Stimulated activated CD4-positive, alpha-beta T cell treated with anti-CD3 and anti-CD28 coated beads, TNF-alpha, amount 100 ng/mL, for 1 hour (primary cell): ENCODE results near the gene PTGES.

Experiments
- DNase-seq, 3 donors: peaks; one replicate each; pipeline ENCODE4 v3.0.0-alpha.2; 2020; ENCODE audit warnings: low read depth in 3 of 3, low spot score in 1 of 3

PTGES gene

GRCh38 chr9:129720181-129720864, 32.5 kb downstream of the PTGES start:
- no peak for DNase-seq

GRCh38 chr9:129719135-129719534, 33.7 kb downstream of the PTGES start:
- DNase-seq: no peak

- DNase-seq: no peak
Observed at GRCh38 chr9:129718647-129719046, 34.2 kb downstream of the PTGES start.

- DNase-seq: no peak
Observed at GRCh38 chr9:129717991-129718390, 34.9 kb downstream of the PTGES start.

GRCh38 chr9:129716091-129716490, 36.8 kb downstream of the PTGES start:
- no peak for DNase-seq

GRCh38 chr9:129714511-129715061, 38.3 kb downstream of the PTGES start:
- DNase-seq: no peak

GRCh38 chr9:129713402-129713679, 39.5 kb downstream of the PTGES start:
- DNase-seq: no peak

GRCh38 chr9:129712634-129713401, 40.0 kb downstream of the PTGES start:
- DNase-seq: no peak

- no peak for DNase-seq
Observed at GRCh38 chr9:129710169-129710453, 42.7 kb downstream of the PTGES start.

- DNase-seq: no peak
Observed at GRCh38 chr9:129709438-129710168, 43.2 kb downstream of the PTGES start.

- no peak for DNase-seq
Observed at GRCh38 chr9:129708793-129709192, 44.0 kb downstream of the PTGES start.

GRCh38 chr9:129704807-129705206, 48.0 kb downstream of the PTGES start:
- DNase-seq: no peak

GRCh38 chr9:129703667-129704355, 49.0 kb downstream of the PTGES start:
- no peak for DNase-seq

GRCh38 chr9:129702589-129703520, 50.0 kb downstream of the PTGES start:
- no peak for DNase-seq

GRCh38 chr9:129701549-129701948, 51.3 kb downstream of the PTGES start:
- DNase-seq: no peak

- no peak for DNase-seq
Observed at GRCh38 chr9:129701054-129701453, 51.8 kb downstream of the PTGES start.

GRCh38 chr9:129698254-129698757, 54.5 kb downstream of the PTGES start:
- peak in 1 of 3 donors; percentile 11 for DNase-seq

GRCh38 chr9:129697656-129698253, 55.1 kb downstream of the PTGES start:
- DNase-seq: peak in 1 of 3 donors; percentile 45

GRCh38 chr9:129696944-129697655, 55.7 kb downstream of the PTGES start:
- peak in 1 of 3 donors; percentile 8 for DNase-seq
